Right lung (tissue), 5 donors: Measurements from ENCODE around the gene SNX5. TPM values are rescaled to one million over a fixed set of nuclear protein-coding genes. Genes with fewer than 3 reads are reported as not detected.

ENCODE experiments used
- DNase-seq, 2 donors: peaks; one replicate each; pipeline ENCODE4 v3.0.0-alpha.2; 2013
- polyA plus RNA-seq, 5 donors: library from polyadenylated mRNA; unstranded; fragments of 120-200 nt; gene quantifications; one replicate each; pipeline versions ENCODE4 v1.2.1 to v1.2.3, GENCODE V29; 2013; ENCODE audit warnings: inconsistent platforms in 1 of 5, low replicate concordance in 1 of 5; ENCODE audit not compliant: insufficient read length in 5 of 5, insufficient read depth in 1 of 5

SNX5 gene
- polyA plus RNA-seq, 5 donors = 207 to 304 (median 265) TPM

DNA sequence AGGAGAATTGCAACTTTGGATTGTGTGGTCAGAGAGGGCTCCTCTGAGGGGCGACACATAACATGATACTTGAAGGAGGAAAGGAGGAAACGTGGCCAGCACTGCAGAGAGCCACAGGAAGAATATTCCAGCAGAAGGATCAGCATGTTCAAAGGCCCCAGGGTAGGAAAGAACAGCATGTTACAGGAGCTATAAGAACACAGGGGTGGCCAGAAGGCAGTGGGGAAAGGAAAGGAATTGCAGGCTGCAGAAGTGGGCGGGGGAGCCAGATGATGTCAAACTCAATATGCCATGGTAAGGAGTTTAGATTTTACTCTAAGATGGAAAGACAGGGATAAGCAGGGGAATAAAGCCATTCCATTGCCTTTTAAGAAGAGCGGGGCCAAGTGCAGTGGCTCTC lies 31.0 kb upstream of the SNX5 start:
- DNase-seq = no peak

- no peak for DNase-seq
These were observed 29.9 kb upstream of the SNX5 start for GRCh38 chr20:17998446-17998845.

- DNase-seq = peak in 1 of 2 donors; percentile 66
These were observed 27.6 kb upstream of the SNX5 start for GRCh38 chr20:17995967-17996819.

DNA sequence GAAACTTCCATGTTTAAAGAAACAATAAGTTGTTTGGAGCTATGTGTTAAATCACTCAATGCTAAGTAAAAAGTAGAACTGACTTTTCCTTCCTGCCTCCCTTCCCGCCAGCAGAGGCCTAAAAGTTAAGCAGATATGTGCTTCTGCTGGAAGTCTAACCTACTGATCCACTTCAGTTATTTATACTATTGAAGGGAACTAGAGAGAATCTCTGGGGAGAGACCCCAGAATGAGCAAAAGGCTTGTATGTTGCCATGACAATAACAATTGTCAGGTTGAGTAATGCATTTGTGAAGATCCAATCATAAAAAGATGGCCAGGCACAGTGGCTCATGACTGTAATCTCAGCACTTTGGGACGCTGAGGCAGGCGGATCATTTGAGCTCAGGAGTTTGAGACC lies 25.0 kb upstream of the SNX5 start:
- no peak for DNase-seq

DNA sequence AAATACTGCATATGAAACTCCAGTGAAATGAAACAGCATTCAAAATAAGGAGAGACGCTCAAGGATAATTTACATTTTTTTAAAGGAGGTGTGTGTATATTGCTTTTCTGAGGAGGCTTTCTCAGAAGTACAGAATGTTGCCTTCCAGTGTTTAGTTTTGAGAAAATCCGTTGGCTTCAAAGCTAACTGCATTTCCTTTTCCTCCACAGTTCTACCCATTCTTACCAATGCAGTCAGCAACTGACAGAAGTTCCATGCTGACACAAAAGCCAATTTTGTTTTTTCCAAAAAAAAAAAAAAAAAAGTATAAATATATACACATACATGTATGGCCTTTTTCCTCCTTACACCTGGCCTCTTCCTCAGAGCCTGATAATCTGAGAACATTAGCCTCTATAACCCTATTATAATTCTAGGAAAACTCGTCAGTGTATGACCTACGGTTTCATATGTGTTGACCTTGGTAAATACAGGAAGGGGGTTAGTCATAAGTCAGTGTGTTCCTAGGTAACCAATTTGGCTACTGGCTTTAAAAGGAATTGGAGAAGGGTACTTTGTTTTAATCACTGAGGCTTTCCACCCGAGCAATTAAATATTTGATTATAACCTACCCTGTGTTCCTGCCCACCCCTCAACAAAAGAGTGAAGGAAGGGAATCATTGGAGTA lies 24.4 kb upstream of the SNX5 start:
- DNase-seq = no peak

DNA sequence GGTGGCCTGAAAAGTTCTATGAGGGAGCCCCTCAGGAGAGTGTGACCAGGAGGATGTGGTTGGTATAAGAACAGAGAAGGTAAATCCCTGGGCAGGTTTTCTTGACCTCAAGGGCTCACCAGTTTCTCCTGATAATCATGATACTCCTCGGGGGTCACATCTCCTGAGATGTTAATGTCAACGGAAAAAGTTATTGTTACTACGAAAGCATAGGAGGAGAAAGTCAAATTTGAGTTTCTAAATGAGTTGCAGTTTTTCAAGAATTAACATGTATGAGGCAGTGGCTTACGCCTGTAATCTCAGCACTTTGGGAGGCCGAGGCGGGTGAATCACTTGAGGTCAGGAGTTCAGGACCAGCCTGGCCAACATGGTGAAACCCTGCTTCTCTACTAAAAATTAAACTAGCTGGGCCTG lies 23.6 kb upstream of the SNX5 start:
- no peak for DNase-seq

GRCh38 chr20:17990278-17990972 lies 21.8 kb upstream of the SNX5 start:
- no peak for DNase-seq

GRCh38 chr20:17987988-17988387 lies 19.4 kb upstream of the SNX5 start:
- DNase-seq = no peak

- DNase-seq = no peak
These were observed 16.9 kb upstream of the SNX5 start for GRCh38 chr20:17985388-17986018.

DNA sequence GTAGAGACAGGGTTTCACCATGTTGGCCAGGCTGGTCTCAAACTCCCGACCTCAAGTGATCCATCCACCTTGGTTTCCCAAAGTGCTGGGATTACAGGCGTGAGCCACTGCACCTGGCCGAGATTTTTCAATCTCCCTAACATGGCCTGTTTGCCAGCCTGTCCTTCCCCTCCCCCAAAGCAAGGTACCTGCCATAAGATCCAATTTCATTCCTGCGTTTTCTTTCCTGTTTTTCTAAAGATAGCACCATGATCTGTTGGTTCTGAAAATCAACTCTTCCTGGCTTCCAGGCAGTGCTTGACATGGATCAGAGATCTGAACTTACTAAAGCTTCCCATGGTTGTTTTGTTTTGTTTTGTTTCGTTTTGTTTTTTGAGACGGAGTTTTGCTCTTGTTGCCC lies 7.7 kb upstream of the SNX5 start:
- DNase-seq = no peak

DNA sequence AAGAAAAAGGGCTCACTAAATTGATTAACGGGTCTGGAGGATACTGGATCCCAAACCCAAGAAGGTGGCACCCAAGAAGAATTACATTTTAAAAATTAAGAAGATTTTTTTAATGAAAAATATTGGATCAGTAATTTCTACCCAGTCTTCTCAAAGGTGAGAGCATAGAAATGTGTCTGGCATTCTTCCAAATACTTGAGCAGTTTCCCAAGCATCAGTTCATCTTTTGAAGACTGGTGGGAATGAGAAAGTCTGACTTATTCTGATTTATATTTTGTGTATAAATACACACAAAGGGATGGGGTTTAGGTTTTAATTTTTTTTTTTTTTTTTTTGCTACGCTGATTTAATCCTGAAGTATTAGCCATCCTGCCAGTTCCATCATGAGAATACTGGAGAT lies 3.5 kb upstream of the SNX5 start:
- DNase-seq = no peak

GRCh38 chr20:17971300-17972013 lies 2.9 kb upstream of the SNX5 start:
- DNase-seq = no peak

- DNase-seq = no peak
These were observed 1.4 kb upstream of the SNX5 start for GRCh38 chr20:17969884-17970409.

DNA sequence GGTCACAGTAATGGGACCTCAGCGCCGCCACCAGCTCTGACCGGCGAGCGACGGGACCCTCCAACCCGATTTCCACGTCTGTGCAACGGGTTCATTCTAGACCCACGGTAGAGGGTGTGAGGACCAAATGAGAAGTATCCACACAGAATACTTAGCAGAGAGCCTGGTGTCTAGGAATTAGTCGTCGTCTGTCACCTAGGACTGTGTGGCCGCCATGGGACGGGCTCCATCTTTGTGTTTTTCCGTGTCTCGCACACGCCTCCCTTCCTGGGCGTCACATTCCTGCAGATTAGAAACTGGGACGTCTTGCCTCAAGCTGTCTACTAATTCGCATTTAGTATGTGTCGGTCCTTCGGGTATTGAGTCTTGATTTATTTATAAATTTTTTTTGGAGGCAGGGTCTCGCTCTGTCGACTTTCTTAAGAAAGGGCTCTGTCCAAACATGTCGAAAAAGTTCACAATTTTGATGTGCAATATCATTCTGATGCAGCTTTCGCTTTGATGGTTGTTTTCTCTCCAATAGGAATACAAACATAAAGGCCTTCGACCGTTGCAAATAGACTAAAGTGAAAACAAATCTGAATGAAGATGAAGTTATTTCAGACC lies 787 bp upstream of the SNX5 start:
- no peak for DNase-seq

DNA sequence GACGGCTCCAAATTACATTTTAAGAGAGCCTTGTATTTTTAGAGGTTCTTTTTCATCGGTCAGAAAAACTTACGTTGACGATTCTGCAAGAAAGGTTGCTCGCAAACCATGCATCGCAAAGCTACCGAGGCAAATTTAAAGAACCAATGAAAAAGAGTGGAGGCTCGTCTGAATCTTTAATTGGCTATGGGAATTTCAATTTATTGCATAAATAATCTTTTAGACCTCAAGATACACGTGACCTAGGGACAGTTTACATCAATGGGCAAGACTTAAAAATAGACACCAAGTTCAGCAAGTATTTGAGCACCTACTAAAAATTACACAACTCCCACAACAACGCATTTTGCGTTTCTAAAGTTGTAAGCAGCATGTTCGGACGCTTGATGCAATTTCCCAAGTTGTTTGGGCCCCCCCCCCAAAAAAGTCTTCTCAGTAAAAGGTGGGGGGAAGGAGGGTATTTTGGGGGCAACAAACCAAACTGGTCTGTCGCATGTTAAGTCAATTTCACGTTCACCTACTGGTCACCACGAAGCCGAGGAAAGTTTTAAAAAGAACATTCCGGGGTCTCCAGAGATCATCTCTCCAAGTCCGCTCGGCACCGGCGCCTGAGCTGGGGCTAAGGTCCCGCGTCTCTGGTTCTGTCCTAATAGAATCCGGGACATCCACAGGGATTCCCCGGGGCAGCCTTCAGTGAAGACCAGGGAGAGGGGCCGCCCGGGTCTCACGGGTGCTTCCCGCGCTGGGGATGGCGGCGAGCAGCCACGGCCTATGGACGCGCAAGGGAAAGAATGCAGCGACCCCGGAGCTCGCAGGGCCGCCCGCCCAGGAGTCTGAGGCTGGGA lies 851 bp downstream of the SNX5 start:
- no peak for DNase-seq

GRCh38 chr20:17966432-17967310 lies 1.9 kb downstream of the SNX5 start:
- no peak for DNase-seq

DNA sequence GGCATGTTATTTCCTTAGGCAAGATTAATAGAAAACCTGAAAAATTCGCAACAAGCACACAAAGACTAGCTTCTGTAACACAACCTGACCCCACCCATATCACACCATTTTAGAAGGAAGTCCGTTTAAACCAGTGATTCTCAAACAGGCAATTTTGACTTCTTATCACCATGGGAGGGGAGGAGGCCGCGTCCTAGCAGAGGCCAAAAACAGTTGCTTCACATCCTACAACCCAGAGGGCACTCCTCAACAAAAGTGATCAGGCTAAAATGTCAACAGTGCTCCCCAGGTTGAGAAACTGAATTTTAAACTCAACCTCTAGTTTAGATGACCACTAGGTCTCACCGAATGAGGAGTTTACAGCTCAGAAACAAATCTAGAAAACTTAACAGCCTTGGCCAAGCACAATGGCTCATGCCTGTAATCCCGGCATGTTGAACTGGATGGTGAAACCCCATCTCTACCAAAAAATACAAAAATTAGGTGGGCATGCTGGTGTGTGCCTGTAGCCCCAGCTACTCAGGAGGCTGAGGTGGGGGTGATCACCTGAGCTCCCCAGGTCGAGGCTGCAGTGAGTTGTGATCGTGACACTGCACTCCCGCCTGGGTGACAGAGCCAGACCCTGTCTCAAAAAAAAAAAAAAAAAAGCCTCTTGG lies 3.4 kb downstream of the SNX5 start:
- DNase-seq = no peak

DNA sequence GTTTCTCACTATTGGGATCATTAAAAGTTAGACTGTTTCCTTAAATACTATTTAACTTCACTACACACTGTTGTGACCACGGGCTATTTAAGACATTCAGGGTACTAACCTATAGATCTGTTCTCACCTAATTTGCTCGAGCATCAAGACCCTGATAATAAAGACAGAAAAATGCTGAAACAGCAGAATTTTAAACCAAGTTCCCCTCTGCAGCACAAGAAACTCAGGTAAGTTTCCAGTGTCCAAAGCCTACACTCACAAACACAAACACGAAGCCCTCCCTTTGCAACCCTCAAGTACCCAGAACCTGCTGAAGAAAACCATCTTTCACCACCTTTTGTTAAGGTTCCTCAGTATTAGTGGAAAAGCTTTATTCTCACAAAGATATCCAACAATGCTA lies 4.0 kb downstream of the SNX5 start:
- DNase-seq = no peak
